ENCODE data around the gene EMX2. TPM values are rescaled to one million over a fixed set of nuclear protein-coding genes. Genes with fewer than 3 reads are reported as not detected.
"Not testable (repeated sequence)": the region's sequence is repeated elsewhere in the genome, so short reads cannot be mapped to it uniquely, and the experiment has no call there.

The EMX2 gene
- total and polyA plus RNA-seq, 7 donors = 0.69 to 3.4 (median 1.2) TPM

GRCh38 chr10:117581961-117582360 lies 39.4 kb downstream of the EMX2 start:
- 71 to 93% (median 81%) methylated on average over 2 of the region's 2 CpGs for WGBS, 3 donors
- Histone ChIP-seq H3K4me1 (no peaks in the 10 kb centered on the region), H3K27ac (no peak overlapping the region), H3K36me3 (ENCODE audit: insufficient read depth in 1 of 2, low read depth in 1 of 2) (no peaks in the 10 kb centered on the region), H3K4me3 (no peak overlapping the region), H3K27me3 (ENCODE audit: insufficient read depth in 3 of 3, low read length in 2 of 3) (peaks cover 0 to 3% (median 0%) of the 10 kb centered on the region in 3 donors), H3K9me3 (no peaks in the 10 kb centered on the region)
- DNase-seq (no peak), ATAC-seq (no peak)
- TF ChIP-seq CTCF (IDR thresholded peaks at IDR 0.05) = no peak
- intact Hi-C loops (cut with DNase I) = no loop called here

DNA sequence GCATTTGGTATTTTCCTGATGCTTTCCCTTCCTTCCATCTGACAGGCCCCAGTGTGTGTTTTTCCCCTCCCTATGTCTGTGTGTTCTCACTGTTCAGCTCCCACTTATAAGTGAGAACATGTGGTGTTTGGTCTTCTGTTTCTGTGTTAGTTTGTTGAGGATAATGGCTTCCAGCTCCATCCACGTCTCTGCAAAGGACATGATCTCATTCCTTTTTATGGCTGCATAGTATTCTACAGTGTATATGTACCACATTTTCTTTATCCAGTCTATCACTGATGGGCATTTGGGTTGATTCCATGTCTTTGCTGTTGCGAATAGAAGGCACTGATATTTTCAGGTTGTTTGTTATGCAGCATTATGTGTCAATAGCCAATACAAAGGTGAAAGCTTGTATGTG lies 42.3 kb downstream of the EMX2 start:
- WGBS, 3 donors = 73 to 90% (median 84%) methylated on average over 2 of the region's 2 CpGs
- ATAC-seq; H3K4me1 ChIP-seq; intact Hi-C loops (cut with DNase I); H3K9me3 ChIP-seq; DNase-seq; H3K4me3 ChIP-seq; H3K27me3 ChIP-seq (ENCODE audit: insufficient read depth in 3 of 3, low read length in 2 of 3); H3K27ac ChIP-seq; H3K36me3 ChIP-seq (ENCODE audit: insufficient read depth in 1 of 2, low read depth in 1 of 2): not testable (repeated sequence)

- no peak for DNase-seq
- Histone ChIP-seq H3K27ac (no peak overlapping the region), H3K4me1 (no peaks in the 10 kb centered on the region), H3K27me3 (ENCODE audit: insufficient read depth in 3 of 3, low read length in 2 of 3) (peaks cover 0 to 7% (median 0%) of the 10 kb centered on the region in 3 donors), H3K9me3 (no peaks in the 10 kb centered on the region), H3K36me3 (ENCODE audit: insufficient read depth in 1 of 2, low read depth in 1 of 2) (no peaks in the 10 kb centered on the region), H3K4me3 (no peak overlapping the region)
- TF ChIP-seq CTCF (IDR thresholded peaks at IDR 0.05) = no peak
- ATAC-seq = no peak
- intact Hi-C loops (cut with DNase I) = no loop called here
- WGBS, 3 donors = 91 to 96% (median 95%) methylated on average over 5 of the region's 5 CpGs
Observed at GRCh38 chr10:117587036-117587435, 44.5 kb downstream of the EMX2 start.

DNA sequence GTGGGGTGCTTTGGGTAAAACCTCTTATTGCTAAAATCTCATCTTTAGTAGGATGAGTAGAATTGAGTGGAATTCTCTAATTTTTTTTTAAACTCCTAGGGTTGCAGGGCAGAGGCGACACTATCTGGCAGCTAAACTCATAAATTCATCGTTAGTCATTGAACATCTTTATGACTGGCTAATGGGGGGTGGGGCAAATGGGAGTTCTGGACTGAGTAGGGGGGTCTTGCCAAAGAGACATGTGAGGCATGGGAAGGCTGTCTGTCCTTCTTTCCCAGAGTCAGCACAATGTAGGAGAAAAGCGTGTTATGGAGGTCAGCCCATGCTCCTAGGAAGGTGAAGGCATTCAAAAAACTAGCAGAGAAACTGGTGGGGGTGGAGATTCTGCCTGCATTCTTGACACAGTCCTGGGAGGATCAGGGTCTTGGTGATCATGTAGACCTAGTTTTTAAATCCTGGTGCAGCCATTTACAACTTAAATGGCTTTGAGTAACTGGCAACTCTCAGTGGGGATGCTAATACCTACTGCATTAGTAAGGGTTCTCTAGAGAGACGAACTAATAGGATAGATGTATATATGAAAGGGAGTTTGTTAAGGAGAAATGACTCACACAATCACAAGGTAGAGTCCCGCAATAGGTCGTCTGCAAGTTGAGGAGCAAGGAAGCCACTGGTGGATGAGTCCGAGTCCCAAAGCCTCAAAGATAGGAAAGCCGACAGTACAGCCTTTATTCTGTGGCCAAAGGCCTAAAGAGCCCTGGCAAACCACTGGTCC lies 47.7 kb downstream of the EMX2 start:
- no peak for TF ChIP-seq CTCF (IDR thresholded peaks at IDR 0.05)
- no peaks in the 10 kb centered on the region for H3K4me1 ChIP-seq
- H3K9me3 ChIP-seq = no peaks in the 10 kb centered on the region
- no peak for ATAC-seq
- 71 to 78% (median 75%) methylated on average over 8 of the region's 8 CpGs for WGBS, 3 donors
- H3K36me3 ChIP-seq (ENCODE audit: insufficient read depth in 1 of 2, low read depth in 1 of 2) = no peaks in the 10 kb centered on the region
- H3K4me3 ChIP-seq = no peak overlapping the region
- H3K27me3 ChIP-seq (ENCODE audit: insufficient read depth in 3 of 3, low read length in 2 of 3) = peaks cover 0 to 5% (median 0%) of the 10 kb centered on the region in 3 donors
- no peak for DNase-seq
- no peak overlapping the region for H3K27ac ChIP-seq
- intact Hi-C loops (cut with DNase I) = no loop called here

DNA sequence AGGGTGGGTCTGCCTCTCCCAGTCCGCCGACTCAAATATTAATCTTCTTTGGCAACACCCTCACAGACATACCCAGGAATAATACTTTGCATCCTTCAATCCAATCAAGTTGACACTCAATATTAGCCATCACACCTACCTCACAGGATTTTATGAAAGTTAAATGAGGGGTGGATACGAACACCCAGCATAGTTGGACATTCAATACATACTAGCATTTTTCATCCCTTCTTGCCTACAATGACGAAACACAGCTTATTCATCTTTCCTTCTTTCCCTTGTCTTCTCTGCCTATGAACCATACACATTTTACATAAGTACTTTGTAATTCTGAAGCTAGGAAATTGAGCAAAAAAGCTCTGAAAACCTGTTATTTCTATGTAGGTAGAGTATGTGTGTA lies 48.5 kb downstream of the EMX2 start:
- no peak for TF ChIP-seq CTCF (IDR thresholded peaks at IDR 0.05)
- ATAC-seq (no peak), DNase-seq (no peak)
- no peaks in the 10 kb centered on the region for H3K36me3 ChIP-seq (ENCODE audit: insufficient read depth in 1 of 2, low read depth in 1 of 2)
- H3K4me1 ChIP-seq = no peaks in the 10 kb centered on the region
- 82 to 89% (median 84%) methylated on average over 4 of the region's 4 CpGs for WGBS, 3 donors
- H3K4me3 ChIP-seq = no peak overlapping the region
- no peak overlapping the region for H3K27ac ChIP-seq
- peaks cover 0 to 4% (median 0%) of the 10 kb centered on the region in 3 donors for H3K27me3 ChIP-seq (ENCODE audit: insufficient read depth in 3 of 3, low read length in 2 of 3)
- intact Hi-C loops (cut with DNase I) = no loop called here
- no peaks in the 10 kb centered on the region for H3K9me3 ChIP-seq

All from psoas muscle (tissue), 8 donors.